ENCODE measurements around the gene NHS. TPM values are rescaled to one million over a fixed set of nuclear protein-coding genes. Genes with fewer than 3 reads are reported as not detected.
A peak's percentile ranks its signal among the peaks of the same experiment; 100 is the strongest.

The NHS gene
- total RNA-seq, 2 donors from 2014 or later = 3.0 to 4.3 TPM

GRCh38 chrX:17511556-17511955 is 136.6 kb downstream of the NHS start:
- TF ChIP-seq CTCF (IDR thresholded peaks at IDR 0.05) = no peak
- Histone ChIP-seq H3K27ac (no peak overlapping the region), H3K9ac (ENCODE audit: low read depth in 2 of 2, low read length in 2 of 2) (no peak overlapping the region), H3K9me3 (no peaks in the 10 kb centered on the region), H3K4me1 (no peaks in the 10 kb centered on the region), H3K27me3 (no peaks in the 10 kb centered on the region), H3K36me3 (no peaks in the 10 kb centered on the region), H3K4me3 (no peak overlapping the region)
- intact Hi-C loops (cut with DNase I) = no loop called here
- DNase-seq = no peak

DNA sequence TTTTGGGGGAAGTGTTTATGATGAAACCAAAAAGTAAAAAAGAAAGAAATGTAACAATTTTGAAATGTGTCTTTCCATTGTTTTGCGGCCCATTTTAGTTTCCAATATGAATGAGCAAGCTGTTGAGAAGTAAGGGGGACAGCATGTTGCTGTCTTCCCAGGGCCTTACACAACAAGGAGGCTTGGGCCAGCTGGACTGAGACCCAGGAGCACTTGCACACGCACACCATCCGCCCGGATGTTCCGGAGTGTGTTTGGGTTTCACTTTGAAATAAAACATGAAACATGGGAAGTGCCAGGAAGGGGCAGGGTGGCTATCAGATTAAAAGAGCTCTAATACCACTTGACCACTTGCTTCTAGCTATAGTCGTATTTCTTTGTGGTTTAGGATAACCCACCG is 144.4 kb downstream of the NHS start:
- intact Hi-C loops (cut with DNase I) = no loop called here
- H3K36me3 ChIP-seq = no peaks in the 10 kb centered on the region
- H3K27ac ChIP-seq = no peak overlapping the region
- H3K9me3 ChIP-seq = no peaks in the 10 kb centered on the region
- DNase-seq = peak; percentile 28
- no peak for TF ChIP-seq CTCF (IDR thresholded peaks at IDR 0.05)
- no peak overlapping the region for H3K9ac ChIP-seq (ENCODE audit: low read depth in 2 of 2, low read length in 2 of 2)
- H3K4me3 ChIP-seq = no peak overlapping the region
- H3K27me3 ChIP-seq = no peaks in the 10 kb centered on the region
- H3K4me1 ChIP-seq = no peaks in the 10 kb centered on the region

- Histone ChIP-seq H3K4me1 (no peaks in the 10 kb centered on the region), H3K9me3 (no peaks in the 10 kb centered on the region), H3K36me3 (no peaks in the 10 kb centered on the region), H3K4me3 (no peak overlapping the region), H3K9ac (ENCODE audit: low read depth in 2 of 2, low read length in 2 of 2) (no peak overlapping the region), H3K27ac (no peak overlapping the region), H3K27me3 (no peaks in the 10 kb centered on the region)
- intact Hi-C loops (cut with DNase I) = loop anchor here (10.0 kb wide), 1 partner anchor 145 kb away; the partner anchor contains the start of gene NHS
- TF ChIP-seq CTCF (IDR thresholded peaks at IDR 0.05) = no peak
- no peak for DNase-seq
These were observed 145.1 kb downstream of the NHS start for GRCh38 chrX:17520016-17520615.

GRCh38 chrX:17521871-17522693 is 147.1 kb downstream of the NHS start:
- H3K36me3 ChIP-seq = no peaks in the 10 kb centered on the region
- no peak overlapping the region for H3K9ac ChIP-seq (ENCODE audit: low read depth in 2 of 2, low read length in 2 of 2)
- no peak for TF ChIP-seq CTCF (IDR thresholded peaks at IDR 0.05)
- H3K4me3 ChIP-seq = no peak overlapping the region
- no peak overlapping the region for H3K27ac ChIP-seq
- no peaks in the 10 kb centered on the region for H3K4me1 ChIP-seq
- H3K9me3 ChIP-seq = no peaks in the 10 kb centered on the region
- intact Hi-C loops (cut with DNase I) = loop anchor here (10.0 kb wide), 1 partner anchor 147 kb away; the partner anchor contains the start of gene NHS
- no peaks in the 10 kb centered on the region for H3K27me3 ChIP-seq
- peak; percentile 62 for DNase-seq

- H3K4me1 ChIP-seq = no peaks in the 10 kb centered on the region
- no peak for DNase-seq
- no peaks in the 10 kb centered on the region for H3K27me3 ChIP-seq
- TF ChIP-seq CTCF (IDR thresholded peaks at IDR 0.05) = no peak
- no peaks in the 10 kb centered on the region for H3K9me3 ChIP-seq
- no peaks in the 10 kb centered on the region for H3K36me3 ChIP-seq
- H3K9ac ChIP-seq (ENCODE audit: low read depth in 2 of 2, low read length in 2 of 2) = no peak overlapping the region
- H3K4me3 ChIP-seq = no peak overlapping the region
- intact Hi-C loops (cut with DNase I) = loop anchor here (10.0 kb wide), 1 partner anchor 150 kb away; the partner anchor contains the start of gene NHS
- no peak overlapping the region for H3K27ac ChIP-seq
These were observed 150.3 kb downstream of the NHS start for GRCh38 chrX:17525266-17525665.

All from colonic mucosa (tissue), 4 donors.